Effector memory CD4-positive, alpha-beta T cell (primary cell): ENCODE data around the gene RBM18.

ENCODE experiments used
- DNase-seq, 3 donors: peaks; one replicate each; pipeline ENCODE4 v3.0.0-alpha.2; 2020
- H3K27ac ChIP-seq: 2 replicates; pipeline ENCODE4 v1.7.0; 2013; ENCODE audit warnings: mild to moderate bottlenecking, low read length, moderate library complexity; ENCODE audit not compliant: insufficient read depth, poor library complexity, severe bottlenecking
- H3K27me3 ChIP-seq: replicated peaks from 2 replicates; pipeline ENCODE4 v1.7.0; 2013; ENCODE audit warnings: mild to moderate bottlenecking, low read length; ENCODE audit not compliant: insufficient read depth, control insufficient read depth, poor library complexity, severe bottlenecking
- H3K36me3 ChIP-seq: 2 replicates; pipeline ENCODE4 v1.7.0; 2013; ENCODE audit warnings: mild to moderate bottlenecking, low read length, moderate library complexity; ENCODE audit not compliant: control insufficient read depth, insufficient read depth
- H3K4me1 ChIP-seq: 2 replicates; pipeline ENCODE4 v1.7.0; 2013; ENCODE audit warnings: low read length, mild to moderate bottlenecking; ENCODE audit not compliant: control insufficient read depth, insufficient read depth, poor library complexity, severe bottlenecking
- H3K4me3 ChIP-seq: 2 replicates; pipeline ENCODE4 v1.7.0; 2013; ENCODE audit warnings: low read length, low read depth, mild to moderate bottlenecking; ENCODE audit not compliant: insufficient read depth, poor library complexity, severe bottlenecking
- H3K9me3 ChIP-seq: 2 replicates; pipeline ENCODE4 v1.7.0; 2013; ENCODE audit warnings: mild to moderate bottlenecking, low read length, moderate library complexity; ENCODE audit not compliant: control insufficient read depth

RBM18 gene

GRCh38 chr9:122262073-122262472 is 2.6 kb downstream of the RBM18 start:
- no peak for DNase-seq
- H3K27me3 ChIP-seq, result no peaks in the 10 kb centered on the region
- H3K4me1 ChIP-seq, result peaks cover 4% of the 10 kb centered on the region
- H3K4me3 ChIP-seq, result no peak overlapping the region
- peaks cover 27% of the 10 kb centered on the region for H3K36me3 ChIP-seq
- no peak overlapping the region for H3K27ac ChIP-seq
- H3K9me3 ChIP-seq, result no peaks in the 10 kb centered on the region

- no peak for DNase-seq
- no peaks in the 10 kb centered on the region for H3K9me3 ChIP-seq
- no peak overlapping the region for H3K27ac ChIP-seq
- H3K4me1 ChIP-seq, result peaks cover 4% of the 10 kb centered on the region
- no peak overlapping the region for H3K4me3 ChIP-seq
- H3K27me3 ChIP-seq, result no peaks in the 10 kb centered on the region
- peaks cover 27% of the 10 kb centered on the region for H3K36me3 ChIP-seq
These were observed 3.2 kb downstream of the RBM18 start for GRCh38 chr9:122261469-122261881.

- Histone ChIP-seq H3K4me1 (no peaks in the 10 kb centered on the region), H3K36me3 (peaks cover 31% of the 10 kb centered on the region), H3K27ac (no peak overlapping the region), H3K9me3 (no peaks in the 10 kb centered on the region), H3K27me3 (no peaks in the 10 kb centered on the region), H3K4me3 (no peak overlapping the region)
- no peak for DNase-seq
These were observed 5.7 kb downstream of the RBM18 start for GRCh38 chr9:122258886-122259415.

GRCh38 chr9:122256206-122256605 is 8.4 kb downstream of the RBM18 start:
- Histone ChIP-seq H3K27me3 (no peaks in the 10 kb centered on the region), H3K36me3 (peaks cover 39% of the 10 kb centered on the region), H3K9me3 (no peaks in the 10 kb centered on the region), H3K4me3 (no peak overlapping the region), H3K4me1 (no peaks in the 10 kb centered on the region), H3K27ac (no peak overlapping the region)
- DNase-seq, result no peak

GRCh38 chr9:122254761-122255160 is 9.9 kb downstream of the RBM18 start:
- Histone ChIP-seq H3K27ac (no peak overlapping the region), H3K27me3 (no peaks in the 10 kb centered on the region), H3K9me3 (no peaks in the 10 kb centered on the region), H3K36me3 (peaks cover 36% of the 10 kb centered on the region), H3K4me1 (no peaks in the 10 kb centered on the region), H3K4me3 (no peak overlapping the region)
- no peak for DNase-seq

- Histone ChIP-seq H3K4me3 (no peak overlapping the region), H3K4me1 (no peaks in the 10 kb centered on the region), H3K36me3 (peaks cover 40% of the 10 kb centered on the region), H3K9me3 (no peaks in the 10 kb centered on the region), H3K27ac (no peak overlapping the region), H3K27me3 (no peaks in the 10 kb centered on the region)
- no peak for DNase-seq
These were observed 11.8 kb downstream of the RBM18 start for GRCh38 chr9:122252796-122253195.

GRCh38 chr9:122251351-122251750 is 13.3 kb downstream of the RBM18 start:
- Histone ChIP-seq H3K27ac (no peak overlapping the region), H3K4me3 (no peak overlapping the region), H3K27me3 (no peaks in the 10 kb centered on the region), H3K36me3 (peaks cover 53% of the 10 kb centered on the region), H3K4me1 (no peaks in the 10 kb centered on the region), H3K9me3 (no peaks in the 10 kb centered on the region)
- no peak for DNase-seq

GRCh38 chr9:122248448-122248865 is 16.2 kb downstream of the RBM18 start:
- Histone ChIP-seq H3K4me3 (no peak overlapping the region), H3K4me1 (no peaks in the 10 kb centered on the region), H3K9me3 (no peaks in the 10 kb centered on the region), H3K27me3 (no peaks in the 10 kb centered on the region), H3K36me3 (peaks cover 72% of the 10 kb centered on the region), H3K27ac (no peak overlapping the region)
- no peak for DNase-seq

GRCh38 chr9:122246666-122247065 is 18.0 kb downstream of the RBM18 start:
- Histone ChIP-seq H3K4me1 (no peaks in the 10 kb centered on the region), H3K4me3 (no peak overlapping the region), H3K36me3 (peaks cover 75% of the 10 kb centered on the region), H3K9me3 (no peaks in the 10 kb centered on the region), H3K27ac (no peak overlapping the region), H3K27me3 (no peaks in the 10 kb centered on the region)
- DNase-seq, result no peak

- DNase-seq, result no peak
- peaks cover 76% of the 10 kb centered on the region for H3K36me3 ChIP-seq
- no peak overlapping the region for H3K4me3 ChIP-seq
- no peaks in the 10 kb centered on the region for H3K27me3 ChIP-seq
- no peaks in the 10 kb centered on the region for H3K9me3 ChIP-seq
- no peaks in the 10 kb centered on the region for H3K4me1 ChIP-seq
- no peak overlapping the region for H3K27ac ChIP-seq
These were observed 20.3 kb downstream of the RBM18 start for GRCh38 chr9:122244349-122244748.
